Kidney capillary endothelial cell (primary cell): ENCODE results near the gene TMED10.
"Not testable (repeated sequence)": the region's sequence is repeated elsewhere in the genome, so short reads cannot be mapped to it uniquely, and the experiment has no call there.

Experiments
- DNase-seq: peaks from one replicate; pipeline ENCODE4 v3.0.0-alpha.2; 2018; ENCODE audit warnings: low spot score

The TMED10 gene

GRCh38 chr14:75158843-75159614, 17.4 kb downstream of the TMED10 start:
- DNase-seq, result no peak

- no peak for DNase-seq
Measured at GRCh38 chr14:75156901-75157300, 19.5 kb downstream of the TMED10 start.

DNA sequence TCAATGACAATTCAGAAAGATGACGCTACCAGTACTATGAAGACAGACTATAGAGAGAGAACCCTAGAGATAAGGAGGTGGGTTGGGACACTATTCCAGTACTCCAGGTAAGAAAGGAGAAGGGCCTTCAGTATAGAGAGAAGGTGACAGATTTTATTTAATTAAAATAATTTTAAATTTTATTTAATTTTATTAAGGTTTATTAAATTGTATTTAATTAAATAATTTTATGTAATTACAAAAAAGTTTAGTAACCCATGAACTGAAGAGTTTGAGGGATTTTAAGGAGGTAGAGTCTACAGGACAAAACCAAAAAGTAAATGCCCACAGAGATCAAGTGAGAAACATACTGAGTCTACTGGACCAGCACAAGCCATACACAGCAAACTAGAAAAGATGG, 20.3 kb downstream of the TMED10 start:
- no peak for DNase-seq

DNA sequence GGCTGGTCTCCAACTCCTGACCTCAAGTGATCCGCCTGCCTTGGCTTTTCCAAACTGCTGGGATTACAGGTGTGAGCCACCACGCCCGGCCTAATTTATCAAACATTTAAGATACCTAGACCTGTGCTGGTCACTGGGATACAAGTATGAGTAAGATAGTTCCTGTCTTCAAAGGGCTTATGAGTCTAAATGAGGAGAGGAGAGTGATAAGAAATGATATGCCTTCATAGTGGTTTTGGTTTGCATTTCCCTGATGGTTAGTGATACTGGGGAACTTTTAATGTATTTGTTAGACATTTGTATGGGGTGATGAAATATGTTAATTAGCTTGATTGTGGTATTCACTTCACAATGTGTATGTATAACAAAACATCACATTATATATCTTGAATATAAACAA, 21.2 kb downstream of the TMED10 start:
- DNase-seq, result no peak

DNA sequence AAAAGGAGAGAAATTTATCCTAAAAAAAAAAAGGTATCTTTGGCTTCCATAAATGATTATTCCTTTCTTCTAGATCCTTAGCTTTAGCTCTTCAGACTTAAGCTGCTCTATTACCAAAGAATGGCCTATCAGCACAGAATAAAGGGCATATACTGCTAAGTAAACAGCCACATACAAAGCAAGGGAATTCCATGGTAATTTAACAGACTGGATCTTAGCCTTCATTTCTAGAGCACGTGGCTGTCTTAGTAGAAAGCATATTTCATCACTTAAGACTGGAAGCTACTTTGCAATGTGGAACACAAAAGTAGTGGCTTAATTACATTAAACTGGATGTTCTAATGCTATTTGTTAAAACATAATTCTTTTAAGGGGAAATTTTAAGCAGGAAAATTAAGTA, 23.1 kb downstream of the TMED10 start:
- no peak for DNase-seq

DNA sequence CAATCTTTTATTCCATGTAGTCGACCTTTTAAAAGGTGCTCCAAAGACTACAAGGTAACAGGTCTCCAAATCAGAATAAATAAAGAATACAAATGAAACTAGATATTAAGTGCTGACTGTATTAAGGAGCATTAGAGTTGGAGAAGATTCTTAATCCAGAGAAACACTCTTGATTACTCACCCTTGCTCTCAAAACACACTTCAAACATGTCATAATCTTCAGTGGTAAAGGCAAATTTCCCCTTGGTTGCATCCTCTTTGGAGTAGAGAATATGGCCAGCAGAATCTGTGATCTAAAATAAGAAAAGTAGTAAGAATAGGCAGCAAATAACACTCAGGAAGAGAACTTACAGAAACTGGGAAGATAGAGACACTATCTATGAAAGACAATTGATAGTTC, 24.6 kb downstream of the TMED10 start:
- DNase-seq, result no peak

- DNase-seq, result not testable (repeated sequence)
Measured at GRCh38 chr14:75150637-75151036, 25.8 kb downstream of the TMED10 start.

DNA sequence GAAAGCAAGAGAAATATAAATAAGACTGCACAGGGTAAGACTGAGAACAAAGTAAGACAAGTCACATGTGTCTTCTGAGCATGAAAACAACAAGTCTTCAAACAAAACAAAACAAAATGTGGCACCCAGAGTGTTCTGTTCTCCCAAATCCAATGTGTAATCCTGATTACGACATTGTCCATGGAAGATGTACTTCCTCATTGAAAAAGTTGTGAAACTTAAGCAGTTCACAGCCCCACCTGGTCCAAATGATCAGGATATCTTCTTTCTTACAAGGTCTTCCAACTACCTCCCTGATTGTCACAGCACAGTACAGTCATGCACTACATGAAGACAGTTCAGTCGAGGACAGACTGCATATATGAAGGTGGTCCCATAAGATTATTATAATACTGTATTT, 26.3 kb downstream of the TMED10 start:
- DNase-seq, result no peak

GRCh38 chr14:75147423-75148071, 28.9 kb downstream of the TMED10 start:
- no peak for DNase-seq

DNA sequence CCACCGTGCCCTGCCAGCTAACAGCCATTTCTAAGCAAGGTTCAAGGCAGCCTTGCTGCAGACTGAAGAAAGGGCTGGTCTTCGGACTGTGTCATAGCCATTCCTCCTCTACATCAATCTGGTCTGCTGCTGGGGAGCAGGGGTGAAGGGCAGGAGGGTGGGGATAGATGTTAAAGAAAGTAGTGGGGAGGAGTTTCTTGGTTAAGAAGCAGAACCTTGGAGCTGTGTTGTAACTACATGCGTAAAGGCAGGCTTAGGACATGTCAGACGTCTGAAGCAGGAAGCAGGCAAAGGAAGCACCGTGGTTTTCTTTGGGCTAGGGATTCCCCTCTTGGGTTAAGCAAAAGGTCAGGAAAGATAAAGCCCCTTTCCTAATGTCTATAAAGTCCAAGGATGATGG, 31.5 kb downstream of the TMED10 start:
- no peak for DNase-seq

DNA sequence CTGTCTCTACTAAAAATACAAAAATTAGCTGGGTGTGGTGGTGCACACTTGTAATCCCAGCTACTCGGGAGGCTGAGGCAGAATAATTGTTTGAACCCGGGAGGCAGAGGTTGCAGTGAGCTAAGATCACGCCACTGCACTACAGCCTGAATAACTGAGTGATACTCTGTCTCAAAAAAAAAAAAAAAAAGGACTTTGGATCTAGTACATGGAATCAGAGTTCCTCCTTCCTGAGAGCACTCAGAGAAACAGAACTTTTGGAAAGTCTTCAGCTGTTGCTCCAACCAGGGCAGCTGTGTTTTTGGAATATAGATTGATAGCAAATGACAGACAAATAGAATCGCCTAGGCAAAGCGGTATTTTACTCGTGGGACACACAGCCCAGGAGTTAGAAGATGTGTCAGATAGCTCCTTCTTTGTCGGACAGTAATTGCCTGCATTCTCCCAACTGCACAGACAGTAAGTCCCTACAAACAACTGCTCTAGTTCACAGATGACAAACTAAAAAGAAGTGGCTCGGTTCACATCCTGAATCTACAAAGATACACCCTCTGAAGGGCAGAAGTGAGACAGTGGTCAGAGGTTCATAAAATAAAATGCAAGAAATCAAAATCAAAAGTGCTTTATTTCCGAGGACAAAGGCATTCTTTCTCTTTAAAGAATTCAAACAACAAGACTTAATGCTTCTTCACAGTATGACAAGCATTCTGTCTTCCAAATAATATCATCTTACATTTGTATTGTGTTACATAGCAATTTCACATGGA, 32.5 kb downstream of the TMED10 start:
- no peak for DNase-seq

GRCh38 chr14:75142494-75142893, 33.9 kb downstream of the TMED10 start:
- DNase-seq, result no peak

GRCh38 chr14:75141967-75142366, 34.4 kb downstream of the TMED10 start:
- no peak for DNase-seq

GRCh38 chr14:75141062-75141461, 35.4 kb downstream of the TMED10 start:
- no peak for DNase-seq

DNA sequence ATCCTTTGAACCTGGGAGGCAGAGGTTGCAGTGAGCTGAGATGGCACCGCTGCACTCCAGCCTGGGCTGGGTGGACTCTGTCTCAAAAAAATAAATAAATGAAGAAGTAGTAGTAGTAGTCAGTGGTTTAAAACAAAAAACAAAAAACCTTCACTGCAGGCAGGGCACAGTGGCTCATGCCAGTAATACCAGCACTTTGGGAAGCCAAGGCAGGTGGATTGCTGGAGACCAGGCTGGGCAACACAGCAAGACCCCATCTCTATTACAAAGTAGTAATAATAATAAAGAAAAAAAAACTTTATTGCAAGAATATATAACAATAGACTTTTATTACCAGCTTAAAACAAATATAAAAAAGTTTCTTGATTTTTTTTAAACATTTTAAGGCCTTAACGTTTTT, 35.8 kb downstream of the TMED10 start:
- DNase-seq, result no peak

- no peak for DNase-seq
Measured at GRCh38 chr14:75139185-75139584, 37.2 kb downstream of the TMED10 start.

GRCh38 chr14:75138492-75138891, 37.9 kb downstream of the TMED10 start:
- DNase-seq, result no peak

DNA sequence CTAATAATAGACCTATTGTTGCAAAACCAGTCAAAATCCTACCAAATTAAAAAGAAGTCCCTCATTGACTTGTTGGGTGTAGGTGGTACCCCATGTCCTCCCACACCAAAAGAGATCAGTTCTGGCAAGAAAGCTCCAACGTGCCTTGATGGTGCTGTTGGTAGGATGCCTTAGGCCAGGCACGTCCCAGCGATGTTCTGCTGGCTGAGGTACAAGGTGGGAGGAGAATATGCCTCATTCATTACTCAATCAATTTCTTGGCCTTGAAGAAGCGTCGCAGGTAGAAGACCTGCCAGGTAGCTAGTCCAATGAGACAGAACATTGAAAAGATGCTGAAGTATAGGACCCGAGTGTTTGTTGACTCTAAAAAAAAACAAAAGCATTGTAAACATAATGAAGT, 41.8 kb downstream of the TMED10 start:
- no peak for DNase-seq

- DNase-seq, result no peak
Measured at GRCh38 chr14:75133597-75133996, 42.8 kb downstream of the TMED10 start.

DNA sequence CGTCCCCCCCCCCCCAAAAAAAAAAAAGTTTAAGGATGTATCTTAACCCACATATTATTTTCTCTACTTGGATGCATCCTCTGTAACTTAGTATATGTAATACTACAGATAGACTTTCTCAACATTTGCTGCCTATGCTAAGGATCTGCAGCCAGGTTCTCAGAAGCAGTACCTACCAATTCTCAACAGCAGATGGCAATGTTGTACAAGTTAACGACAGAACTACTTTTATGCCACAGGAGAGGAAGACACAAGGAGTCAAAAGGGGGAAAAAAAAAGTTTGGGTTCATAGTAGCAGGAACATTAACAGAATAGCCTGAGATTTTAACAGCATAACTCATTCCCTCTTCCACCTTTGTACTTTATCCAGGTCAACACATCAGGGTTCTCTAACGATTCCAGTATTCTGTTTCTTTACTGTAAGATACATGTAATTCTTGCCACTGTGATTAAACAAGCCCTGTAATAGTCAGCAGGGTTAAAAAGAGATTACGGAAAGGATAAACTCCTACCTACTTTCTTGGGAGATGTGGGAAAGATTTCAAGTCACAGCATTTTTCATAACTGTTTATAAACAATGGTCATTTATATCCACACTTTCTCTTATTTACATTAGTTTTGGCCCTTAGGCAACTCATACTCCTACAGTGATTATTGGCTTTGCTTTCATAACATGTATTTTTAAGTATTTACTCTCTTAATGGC, 43.9 kb downstream of the TMED10 start:
- DNase-seq, result peak; percentile 74

DNA sequence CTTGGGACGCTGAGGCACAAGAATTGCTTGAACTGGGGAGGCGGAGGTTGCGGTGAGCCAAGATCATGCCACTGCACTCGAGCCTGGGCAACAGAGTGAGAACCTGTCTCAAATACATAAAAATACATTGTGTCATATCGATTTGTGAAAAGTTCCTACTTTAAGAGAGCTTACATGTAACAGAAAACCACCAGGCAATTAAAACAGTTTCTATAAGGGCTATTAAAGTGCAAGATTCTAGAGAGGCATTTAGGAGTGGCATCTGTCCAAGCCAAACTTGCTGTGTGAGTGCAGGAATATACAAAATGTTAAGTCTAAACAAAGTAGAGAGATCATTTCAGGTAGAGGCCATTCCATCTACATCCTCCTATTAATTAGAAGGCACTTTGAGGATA, 47.8 kb downstream of the TMED10 start:
- DNase-seq, result no peak

DNA sequence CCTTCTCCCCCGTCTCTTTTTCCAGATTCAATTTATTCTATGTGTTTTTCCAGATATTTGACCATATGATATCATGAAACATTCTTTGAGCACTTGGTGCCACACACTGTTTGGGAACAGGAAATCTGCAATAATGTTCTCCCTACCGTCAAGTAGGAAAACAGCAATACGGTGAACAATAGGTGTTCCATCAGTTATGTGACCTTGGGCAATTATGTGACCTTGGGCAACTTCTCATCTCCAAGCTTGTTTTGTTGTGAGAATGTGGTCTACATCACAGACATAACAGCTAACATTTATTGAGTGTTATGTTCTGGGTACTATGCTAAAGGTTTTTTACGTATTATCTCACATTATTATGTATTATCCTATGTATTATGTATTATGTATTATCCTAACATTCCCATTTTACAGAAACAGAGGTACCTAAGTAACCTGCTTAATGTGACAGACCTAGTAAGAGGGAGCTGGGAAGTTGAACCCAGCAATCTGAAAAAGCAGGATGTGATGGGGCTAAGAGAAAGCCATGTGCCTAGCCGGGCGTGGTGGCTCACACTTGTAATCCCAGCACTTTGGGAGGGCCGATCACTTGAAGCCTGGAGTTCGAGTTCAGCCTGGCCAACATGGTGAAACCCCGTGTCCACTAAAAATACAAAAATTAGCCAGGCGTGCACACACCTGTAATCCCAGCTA, 48.4 kb downstream of the TMED10 start:
- DNase-seq, result no peak
